Astrocyte (in vitro differentiated cells and primary cell): ENCODE results near the gene ANXA2R.

Experiments used
- EZH2 ChIP-seq: IDR thresholded peaks from 2 replicates; pipeline ENCODE4 v1.6.1; 2012; ENCODE audit warnings: mild to moderate bottlenecking, low read length, inconsistent platforms; ENCODE audit not compliant: insufficient read depth
- TF ChIP-seq, protein P1 (sequence below): IDR thresholded peaks from 2 replicates; pipeline ENCODE4 v1.5.1; 2011; ENCODE audit warnings: low read depth, mild to moderate bottlenecking, inconsistent platforms, low read length, moderate library complexity; ENCODE audit not compliant: insufficient read depth

- TF ChIP-seq, protein P1, sequence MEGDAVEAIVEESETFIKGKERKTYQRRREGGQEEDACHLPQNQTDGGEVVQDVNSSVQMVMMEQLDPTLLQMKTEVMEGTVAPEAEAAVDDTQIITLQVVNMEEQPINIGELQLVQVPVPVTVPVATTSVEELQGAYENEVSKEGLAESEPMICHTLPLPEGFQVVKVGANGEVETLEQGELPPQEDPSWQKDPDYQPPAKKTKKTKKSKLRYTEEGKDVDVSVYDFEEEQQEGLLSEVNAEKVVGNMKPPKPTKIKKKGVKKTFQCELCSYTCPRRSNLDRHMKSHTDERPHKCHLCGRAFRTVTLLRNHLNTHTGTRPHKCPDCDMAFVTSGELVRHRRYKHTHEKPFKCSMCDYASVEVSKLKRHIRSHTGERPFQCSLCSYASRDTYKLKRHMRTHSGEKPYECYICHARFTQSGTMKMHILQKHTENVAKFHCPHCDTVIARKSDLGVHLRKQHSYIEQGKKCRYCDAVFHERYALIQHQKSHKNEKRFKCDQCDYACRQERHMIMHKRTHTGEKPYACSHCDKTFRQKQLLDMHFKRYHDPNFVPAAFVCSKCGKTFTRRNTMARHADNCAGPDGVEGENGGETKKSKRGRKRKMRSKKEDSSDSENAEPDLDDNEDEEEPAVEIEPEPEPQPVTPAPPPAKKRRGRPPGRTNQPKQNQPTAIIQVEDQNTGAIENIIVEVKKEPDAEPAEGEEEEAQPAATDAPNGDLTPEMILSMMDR, result no peak
- TF ChIP-seq EZH2, result no peak
Observed at GRCh38 chr5:43074987-43075318, 34.8 kb upstream of the ANXA2R start.
